ENCODE results near the gene CDC42EP5. TPM values are rescaled to one million over a fixed set of nuclear protein-coding genes. Genes with fewer than 3 reads are reported as not detected.

Gene CDC42EP5
- polyA plus RNA-seq, 3 donors = not detected

GRCh38 chr19:54481326-54481930 lies 8.3 kb upstream of the CDC42EP5 start:
- Histone ChIP-seq H3K4me2 (replicated peaks; ENCODE audit: extremely low read depth, low read length, poor library complexity, severe bottlenecking) (no peak overlapping the region), H3K36me3 (replicated peaks in 1 of 2; ENCODE audit: control insufficient read depth in 1 of 2, insufficient read depth in 2 of 2, low read length in 2 of 2) (no peaks in the 10 kb centered on the region), H3K9ac (ENCODE audit: insufficient read depth, low read length, poor library complexity, severe bottlenecking) (no peak overlapping the region), H4K20me1 (ENCODE audit: insufficient read depth, low read length) (peaks cover 10% of the 10 kb centered on the region), H3K27me3 (ENCODE audit: control insufficient read depth in 2 of 2, insufficient read depth in 2 of 2, low read length in 2 of 2) (peaks cover 47 to 83% of the 10 kb centered on the region in 2 donors), H2AFZ (ENCODE audit: insufficient read depth, low read depth, low read length, poor library complexity, severe bottlenecking) (no peak overlapping the region), H3K4me3 (replicated peaks in 1 of 3; ENCODE audit: low read depth in 2 of 3, low read length in 3 of 3) (no peak overlapping the region), H3K4me1 (ENCODE audit: control insufficient read depth in 1 of 2, insufficient read depth in 2 of 2, low read length in 2 of 2) (peaks cover 24 to 33% of the 10 kb centered on the region in 2 donors), H3K27ac (ENCODE audit: low read depth in 1 of 2, low read length in 2 of 2) (no peak overlapping the region), H3K9me3 (replicated peaks in 1 of 2; ENCODE audit: control insufficient read depth in 1 of 2, insufficient read depth in 1 of 2, low read length in 2 of 2) (peaks cover 0 to 15% of the 10 kb centered on the region in 2 donors), H3K79me2 (ENCODE audit: insufficient read depth, low read length) (no peaks in the 10 kb centered on the region)
- peak overlapping the region in 5 of 7 donors; percentile 13 to 77 (median 53) for H3K27ac Mint-ChIP-seq
- H3K27me3 Mint-ChIP-seq (ENCODE audit: low read depth in 3 of 3) = peaks cover 70 to 84% (median 76%) of the 10 kb centered on the region in 3 donors
- intact Hi-C loops (cut with micrococcal nuclease) = loop anchor here in 1 of 2 donors (10.0 kb wide), 1 partner anchor 193 kb away; no protein-coding TSS in a partner anchor
- H3K9me3 Mint-ChIP-seq = peaks cover 0 to 18% (median 9%) of the 10 kb centered on the region in 7 donors
- H3K4me1 Mint-ChIP-seq = peaks cover 34% of the 10 kb centered on the region
- H3K36me3 Mint-ChIP-seq = peaks cover 0 to 2% of the 10 kb centered on the region in 2 donors
- H3K4me3 Mint-ChIP-seq = peak overlapping the region in 1 of 2 donors; percentile 82
- DNase-seq = peak in 2 of 3 donors; percentile 34 to 51
- TF ChIP-seq CTCF (IDR thresholded peaks at IDR 0.05) = peak; percentile 84
- 4% methylated on average over 4 of the region's 16 CpGs for WGBS (ENCODE audit: insufficient coverage)

- Mint-ChIP-seq H3K4me1 (peaks cover 34% of the 10 kb centered on the region), H3K36me3 (peaks cover 0 to 2% of the 10 kb centered on the region in 2 donors), H3K9me3 (peaks cover 0 to 18% (median 9%) of the 10 kb centered on the region in 7 donors), H3K27ac (peak overlapping the region in 3 of 7 donors; percentile 6 to 82 (median 61)), H3K27me3 (ENCODE audit: low read depth in 3 of 3) (peaks cover 72 to 85% (median 77%) of the 10 kb centered on the region in 3 donors), H3K4me3 (peak overlapping the region in 1 of 2 donors; percentile 82)
- peaks cover 10% of the 10 kb centered on the region for H4K20me1 ChIP-seq (ENCODE audit: insufficient read depth, low read length)
- WGBS (ENCODE audit: insufficient coverage) = no CpG with 5 or more reads among the region's 2 CpGs
- intact Hi-C loops (cut with micrococcal nuclease) = loop anchor here in 1 of 2 donors (10.0 kb wide), 1 partner anchor 195 kb away; no protein-coding TSS in a partner anchor
- H3K27ac ChIP-seq (ENCODE audit: low read depth in 1 of 2, low read length in 2 of 2) = no peak overlapping the region
- peak; percentile 48 to 75 (median 71) for DNase-seq
- no peak overlapping the region for H3K9ac ChIP-seq (ENCODE audit: insufficient read depth, low read length, poor library complexity, severe bottlenecking)
- no peak overlapping the region for H3K4me3 ChIP-seq (replicated peaks in 1 of 3; ENCODE audit: low read depth in 2 of 3, low read length in 3 of 3)
- no peaks in the 10 kb centered on the region for H3K36me3 ChIP-seq (replicated peaks in 1 of 2; ENCODE audit: control insufficient read depth in 1 of 2, insufficient read depth in 2 of 2, low read length in 2 of 2)
- peaks cover 0 to 15% of the 10 kb centered on the region in 2 donors for H3K9me3 ChIP-seq (replicated peaks in 1 of 2; ENCODE audit: control insufficient read depth in 1 of 2, insufficient read depth in 1 of 2, low read length in 2 of 2)
- no peak for TF ChIP-seq CTCF (IDR thresholded peaks at IDR 0.05)
- peaks cover 24 to 33% of the 10 kb centered on the region in 2 donors for H3K4me1 ChIP-seq (ENCODE audit: control insufficient read depth in 1 of 2, insufficient read depth in 2 of 2, low read length in 2 of 2)
- no peak overlapping the region for H3K4me2 ChIP-seq (replicated peaks; ENCODE audit: extremely low read depth, low read length, poor library complexity, severe bottlenecking)
- H3K79me2 ChIP-seq (ENCODE audit: insufficient read depth, low read length) = no peaks in the 10 kb centered on the region
- peaks cover 43 to 83% of the 10 kb centered on the region in 2 donors for H3K27me3 ChIP-seq (ENCODE audit: control insufficient read depth in 2 of 2, insufficient read depth in 2 of 2, low read length in 2 of 2)
- H2AFZ ChIP-seq (ENCODE audit: insufficient read depth, low read depth, low read length, poor library complexity, severe bottlenecking) = no peak overlapping the region
These were observed 7.0 kb upstream of the CDC42EP5 start for GRCh38 chr19:54480051-54480450.

All from CD14-positive monocyte (primary cell).